Keratinocyte (primary cell): ENCODE results near the gene KMT2C. TPM values are rescaled to one million over a fixed set of nuclear protein-coding genes. Genes with fewer than 3 reads are reported as not detected.

Experiments
- DNase-seq: peaks from one replicate; pipeline ENCODE4 v3.0.0-alpha.2; 2011; ENCODE audit warnings: low read depth, missing footprints, low spot score
- FAIRE-seq: peaks from 2 replicates; lab custom pipeline; 2011; peaks lifted over from hg19 to GRCh38; lab: Jason Lieb, UNC
- H2AFZ ChIP-seq: 2 replicates; pipeline ENCODE4 v1.6.0; 2012; ENCODE audit warnings: low read length, control low read depth, inconsistent platforms; ENCODE audit not compliant: control insufficient read depth
- H3K27ac ChIP-seq: 2 replicates; pipeline ENCODE4 v1.5.1; 2011; ENCODE audit warnings: low read length; ENCODE audit not compliant: control insufficient read depth, insufficient read depth
- H3K27me3 ChIP-seq: 3 replicates; pipeline ENCODE4 v1.6.0; 2011; ENCODE audit warnings: low read length; ENCODE audit not compliant: control insufficient read depth, insufficient read depth; ENCODE audit errors: extremely low read depth
- H3K36me3 ChIP-seq, 2 experiments: 2 replicates in 1 of 2; 3 replicates in 1 of 2; pipeline ENCODE4 v1.5.1; 2011; ENCODE audit warnings: low read length in 2 of 2, mild to moderate bottlenecking in 1 of 2; ENCODE audit not compliant: control insufficient read depth in 2 of 2, insufficient read depth in 2 of 2; ENCODE audit errors: extremely low read depth in 1 of 2
- H3K4me1 ChIP-seq: 3 replicates; pipeline ENCODE4 v1.5.1; 2011; ENCODE audit warnings: low read length; ENCODE audit not compliant: control insufficient read depth, insufficient read depth; ENCODE audit errors: extremely low read depth
- H3K4me2 ChIP-seq: 3 replicates; pipeline ENCODE4 v1.6.0; 2011; ENCODE audit warnings: low read depth, low read length; ENCODE audit not compliant: control insufficient read depth, insufficient read depth; ENCODE audit errors: extremely low read depth
- H3K4me3 ChIP-seq, 3 experiments: fragments of 200-600 bp in 1 of 3; sonication (generic) in 1 of 3; 2 replicates in 2 of 3; 3 replicates in 1 of 3; pipeline ENCODE4 v1.5.1; 2011 to 2016; ENCODE audit warnings: low read length in 3 of 3, mild to moderate bottlenecking in 3 of 3, control low read depth in 2 of 3, inconsistent platforms in 1 of 3, low read depth in 1 of 3, mixed read lengths in 1 of 3, mixed run types in 1 of 3, moderate library complexity in 1 of 3; ENCODE audit not compliant: control insufficient read depth in 2 of 3, insufficient read depth in 2 of 3; ENCODE audit errors: extremely low read depth in 1 of 3
- H3K79me2 ChIP-seq: 2 replicates; pipeline ENCODE4 v1.6.0; 2012; ENCODE audit warnings: low read length; ENCODE audit not compliant: control insufficient read depth, insufficient read depth
- H3K9ac ChIP-seq: 3 replicates; pipeline ENCODE4 v1.6.0; 2011; ENCODE audit warnings: low read length; ENCODE audit not compliant: control insufficient read depth, insufficient read depth; ENCODE audit errors: extremely low read depth
- H3K9me1 ChIP-seq: 3 replicates; pipeline ENCODE4 v1.6.0; 2011; ENCODE audit warnings: low read length; ENCODE audit not compliant: control insufficient read depth, insufficient read depth; ENCODE audit errors: extremely low read depth
- H3K9me3 ChIP-seq: 2 replicates; pipeline ENCODE4 v1.5.1; 2012; ENCODE audit warnings: low read depth, low read length; ENCODE audit not compliant: control insufficient read depth
- H4K20me1 ChIP-seq: 3 replicates; pipeline ENCODE4 v1.6.0; 2011; ENCODE audit warnings: low read length; ENCODE audit not compliant: control insufficient read depth, insufficient read depth; ENCODE audit errors: extremely low read depth
- CTCF ChIP-seq, 3 experiments: IDR thresholded peaks in 1 of 3; conservative IDR thresholded peaks in 1 of 3; optimal IDR thresholded peaks in 1 of 3; 2 replicates in 2 of 3; 3 replicates in 1 of 3; pipeline versions ENCODE3 to v1.5.1; 2011; ENCODE audit warnings: low read length in 3 of 3, mild to moderate bottlenecking in 3 of 3, moderate library complexity in 2 of 3, control low read depth in 1 of 3, inconsistent platforms in 1 of 3; ENCODE audit not compliant: insufficient read depth in 2 of 3; ENCODE audit errors: extremely low read depth in 1 of 3
- EZH2 ChIP-seq: IDR thresholded peaks from one replicate; pipeline ENCODE4 v1.6.1; 2012; ENCODE audit warnings: inconsistent platforms, mild to moderate bottlenecking, low read length, moderate library complexity
- dilution Hi-C: fragments of 300-500 bp; cut with MboI; formaldehyde crosslinking; loops from one replicate; pipeline ENCODE4 v1.7.0; 2020; ENCODE audit warnings: low sequenced_read_pairs; ENCODE audit not compliant: extremely low pct_ligation_motif_present
- polyA plus RNA-seq, 5 experiments: library from polyadenylated mRNA; depleted of rRNA in 3 of 5; stranded (reverse) in 3 of 5; stranded (forward) in 1 of 5; unstranded in 1 of 5; fragments of >200 nt; gene quantifications; 1 replicate in 1 of 5; 2 replicates in 3 of 5; 3 replicates in 1 of 5; pipeline versions ENCODE4 v1.2.1 to v1.2.3, GENCODE V29; 2011 to 2012; ENCODE audit warnings: missing spikeins in 2 of 5, low read depth in 1 of 5, low replicate concordance in 1 of 5

The KMT2C gene
- polyA plus RNA-seq, 1 donor (not counting 4 experiments of a cell fraction or from before 2014, with no cell fraction given), result 8.5 TPM

- DNase-seq (no peak), FAIRE-seq (peak; percentile 53)
- TF ChIP-seq CTCF (optimal IDR thresholded peaks at IDR 0.05 in 1 of 3, IDR thresholded peaks at IDR 0.05 in 1 of 3, conservative IDR thresholded peaks at IDR 0.05 in 1 of 3; ENCODE audit: extremely low read depth in 1 of 3, insufficient read depth in 2 of 3, low read length in 3 of 3), result no peak
- TF ChIP-seq EZH2, result no peak
- no peaks in the 10 kb centered on the region for H3K79me2 ChIP-seq
- H3K4me3 ChIP-seq, result no peak overlapping the region
- peak overlapping the region; percentile 16 for H3K4me2 ChIP-seq
- H2AFZ ChIP-seq, result no peak overlapping the region
- dilution Hi-C loops, result no loop called here
- H3K36me3 ChIP-seq, result peaks cover 0 to 4% of the 10 kb centered on the region in 2 experiments
- no peak overlapping the region for H3K9ac ChIP-seq
- peaks cover 21% of the 10 kb centered on the region for H3K4me1 ChIP-seq
- H3K27ac ChIP-seq, result peak overlapping the region; percentile 26
- H3K9me3 ChIP-seq, result no peaks in the 10 kb centered on the region
- no peaks in the 10 kb centered on the region for H3K9me1 ChIP-seq
- H4K20me1 ChIP-seq, result no peaks in the 10 kb centered on the region
- H3K27me3 ChIP-seq, result no peaks in the 10 kb centered on the region
These were observed 235.4 kb downstream of the KMT2C start for GRCh38 chr7:152200395-152200794.

- no peak for DNase-seq
- peaks cover 6 to 13% of the 10 kb centered on the region in 2 experiments for H3K36me3 ChIP-seq
- no peaks in the 10 kb centered on the region for H3K9me1 ChIP-seq
- H2AFZ ChIP-seq, result no peak overlapping the region
- no peaks in the 10 kb centered on the region for H3K79me2 ChIP-seq
- H3K4me1 ChIP-seq, result peaks cover 15% of the 10 kb centered on the region
- dilution Hi-C loops, result no loop called here
- H3K27me3 ChIP-seq, result no peaks in the 10 kb centered on the region
- no peaks in the 10 kb centered on the region for H3K9me3 ChIP-seq
- no peak for FAIRE-seq
- no peak overlapping the region for H3K4me3 ChIP-seq
- H3K27ac ChIP-seq, result no peak overlapping the region
- no peaks in the 10 kb centered on the region for H4K20me1 ChIP-seq
- no peak overlapping the region for H3K9ac ChIP-seq
- no peak overlapping the region for H3K4me2 ChIP-seq
- TF ChIP-seq CTCF (optimal IDR thresholded peaks at IDR 0.05 in 1 of 3, IDR thresholded peaks at IDR 0.05 in 1 of 3, conservative IDR thresholded peaks at IDR 0.05 in 1 of 3; ENCODE audit: extremely low read depth in 1 of 3, insufficient read depth in 2 of 3, low read length in 3 of 3), result no peak
- TF ChIP-seq EZH2, result no peak
These were observed 239.4 kb downstream of the KMT2C start for GRCh38 chr7:152196391-152196790.
